HuH-7.5 (cell line): ENCODE results near the gene CCDC59.
A peak's percentile ranks its signal among the peaks of the same experiment; 100 is the strongest.
"Not testable (repeated sequence)": the region's sequence is repeated elsewhere in the genome, so short reads cannot be mapped to it uniquely, and the experiment has no call there.

ENCODE experiments used
- DNase-seq: peaks from one replicate; pipeline ENCODE4 v3.0.0; 2011; ENCODE audit warnings: low spot score

Gene CCDC59

GRCh38 chr12:82358200-82359114 lies at the start of gene CCDC59, which contains the start of gene METTL25:
TSS of gene CCDC59 (minus strand) at chr12:82358387. CDS start at chr12:82358376, 11 bp downstream.
TSS of gene METTL25 (plus strand) at chr12:82358529. CDS start at chr12:82358566, 37 bp downstream.
- peak; percentile 75 for DNase-seq

- DNase-seq: no peak
Measured at GRCh38 chr12:82407481-82407880, 49.3 kb upstream of the CCDC59 start.

- DNase-seq: no peak
Measured at GRCh38 chr12:82406651-82407050, 48.5 kb upstream of the CCDC59 start.

GRCh38 chr12:82400819-82401218 lies 42.6 kb upstream of the CCDC59 start:
- no peak for DNase-seq

- DNase-seq: no peak
Measured at GRCh38 chr12:82398879-82399278, 40.7 kb upstream of the CCDC59 start.

GRCh38 chr12:82383930-82384552 lies 25.9 kb upstream of the CCDC59 start:
- DNase-seq: no peak

GRCh38 chr12:82378997-82379396 lies 20.8 kb upstream of the CCDC59 start:
- no peak for DNase-seq

GRCh38 chr12:82375201-82375600 lies 17.0 kb upstream of the CCDC59 start:
- no peak for DNase-seq

GRCh38 chr12:82366197-82366596 lies 8.0 kb upstream of the CCDC59 start:
- DNase-seq: no peak

- no peak for DNase-seq
Measured at GRCh38 chr12:82363990-82364389, 5.8 kb upstream of the CCDC59 start.

GRCh38 chr12:82361461-82361915 lies 3.3 kb upstream of the CCDC59 start:
- DNase-seq: no peak

- DNase-seq: not testable (repeated sequence)
Measured at GRCh38 chr12:82360834-82361233, 2.6 kb upstream of the CCDC59 start.

GRCh38 chr12:82359115-82359478 lies 910 bp upstream of the CCDC59 start:
- no peak for DNase-seq

GRCh38 chr12:82357845-82358199 lies 365 bp downstream of the CCDC59 start:
- no peak for DNase-seq

GRCh38 chr12:82357340-82357739 lies 847 bp downstream of the CCDC59 start:
- no peak for DNase-seq

- no peak for DNase-seq
Measured at GRCh38 chr12:82351390-82351789, 6.8 kb downstream of the CCDC59 start.

GRCh38 chr12:82350161-82350560 lies 8.0 kb downstream of the CCDC59 start:
- no peak for DNase-seq

- no peak for DNase-seq
Measured at GRCh38 chr12:82329508-82329907, 28.7 kb downstream of the CCDC59 start.

GRCh38 chr12:82327861-82328260 lies 30.3 kb downstream of the CCDC59 start:
- DNase-seq: no peak

- DNase-seq: no peak
Measured at GRCh38 chr12:82326905-82327503, 31.2 kb downstream of the CCDC59 start.

- DNase-seq: no peak
Measured at GRCh38 chr12:82325540-82326336, 32.4 kb downstream of the CCDC59 start.

- DNase-seq: no peak
Measured at GRCh38 chr12:82319276-82319675, 38.9 kb downstream of the CCDC59 start.
